ENCODE data around the gene ARPP19.

ARPP19 gene

DNA sequence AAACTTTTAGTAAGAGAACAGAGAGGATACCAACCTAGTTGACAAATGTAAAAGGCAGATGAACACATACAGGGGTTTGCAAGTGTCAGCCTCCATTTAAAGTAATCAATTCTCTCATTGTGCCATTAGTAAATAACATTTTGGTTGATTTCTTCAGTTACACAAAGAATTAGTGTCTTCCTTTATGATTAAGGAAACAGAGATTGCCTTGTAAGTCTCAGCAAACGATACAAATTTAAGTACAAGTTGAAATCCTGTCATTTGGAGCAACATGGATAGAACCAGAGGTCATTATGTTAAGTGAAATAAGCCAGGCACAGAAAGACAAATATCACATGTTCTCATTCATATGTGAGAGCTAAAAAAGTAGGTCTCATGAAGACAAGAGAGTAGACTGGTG is 66.2 kb downstream of the ARPP19 start:
- TF ChIP-seq, protein P1, sequence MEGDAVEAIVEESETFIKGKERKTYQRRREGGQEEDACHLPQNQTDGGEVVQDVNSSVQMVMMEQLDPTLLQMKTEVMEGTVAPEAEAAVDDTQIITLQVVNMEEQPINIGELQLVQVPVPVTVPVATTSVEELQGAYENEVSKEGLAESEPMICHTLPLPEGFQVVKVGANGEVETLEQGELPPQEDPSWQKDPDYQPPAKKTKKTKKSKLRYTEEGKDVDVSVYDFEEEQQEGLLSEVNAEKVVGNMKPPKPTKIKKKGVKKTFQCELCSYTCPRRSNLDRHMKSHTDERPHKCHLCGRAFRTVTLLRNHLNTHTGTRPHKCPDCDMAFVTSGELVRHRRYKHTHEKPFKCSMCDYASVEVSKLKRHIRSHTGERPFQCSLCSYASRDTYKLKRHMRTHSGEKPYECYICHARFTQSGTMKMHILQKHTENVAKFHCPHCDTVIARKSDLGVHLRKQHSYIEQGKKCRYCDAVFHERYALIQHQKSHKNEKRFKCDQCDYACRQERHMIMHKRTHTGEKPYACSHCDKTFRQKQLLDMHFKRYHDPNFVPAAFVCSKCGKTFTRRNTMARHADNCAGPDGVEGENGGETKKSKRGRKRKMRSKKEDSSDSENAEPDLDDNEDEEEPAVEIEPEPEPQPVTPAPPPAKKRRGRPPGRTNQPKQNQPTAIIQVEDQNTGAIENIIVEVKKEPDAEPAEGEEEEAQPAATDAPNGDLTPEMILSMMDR (IDR thresholded peaks at IDR 0.05; ENCODE audit: low read depth, low read length), result no peak
- TF ChIP-seq MYC (IDR thresholded peaks at IDR 0.05; ENCODE audit: low read depth, low read length) (no peak), POLR2A (IDR thresholded peaks at IDR 0.05; ENCODE audit: extremely low read depth, insufficient read length) (no peak)
- TF ChIP-seq, protein P2, sequence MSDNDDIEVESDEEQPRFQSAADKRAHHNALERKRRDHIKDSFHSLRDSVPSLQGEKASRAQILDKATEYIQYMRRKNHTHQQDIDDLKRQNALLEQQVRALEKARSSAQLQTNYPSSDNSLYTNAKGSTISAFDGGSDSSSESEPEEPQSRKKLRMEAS (IDR thresholded peaks at IDR 0.05; ENCODE audit: low read depth, low read length), result no peak

DNA sequence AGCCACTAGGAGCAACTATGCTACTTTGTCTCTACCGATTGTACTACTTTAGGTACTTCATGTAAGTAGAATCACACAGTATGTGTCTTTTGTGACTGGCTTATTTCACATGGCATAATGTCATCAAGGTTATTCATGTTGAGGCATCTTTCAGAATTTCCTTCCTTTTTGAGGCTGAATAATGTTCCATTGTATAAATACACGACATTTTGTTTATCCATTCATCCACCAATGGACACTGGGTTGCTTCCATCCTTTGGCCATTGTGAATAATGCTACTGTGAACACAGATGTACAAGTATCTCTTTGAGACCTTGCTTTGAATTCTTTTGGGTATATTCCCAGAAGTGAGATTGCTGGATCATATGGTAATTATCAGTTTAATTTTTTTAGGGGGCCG is 69.3 kb downstream of the ARPP19 start:
- H3K4me3 ChIP-seq (ENCODE audit: low read depth, low read length), result no peak overlapping the region
- TF ChIP-seq MYC (IDR thresholded peaks at IDR 0.05; ENCODE audit: low read depth, low read length) (no peak), POLR2A (IDR thresholded peaks at IDR 0.05; ENCODE audit: extremely low read depth, insufficient read length) (no peak)
- TF ChIP-seq, protein P2 (IDR thresholded peaks at IDR 0.05; ENCODE audit: low read depth, low read length), result no peak
- TF ChIP-seq, protein P1 (IDR thresholded peaks at IDR 0.05; ENCODE audit: low read depth, low read length), result no peak
- DNase-seq (ENCODE audit: low read depth), result no peak

More for the DNA sequence above, 66.2 kb downstream of the ARPP19 start:
- no peak overlapping the region for H3K4me3 ChIP-seq (ENCODE audit: low read depth, low read length)
- DNase-seq (ENCODE audit: low read depth), result no peak

DNA sequence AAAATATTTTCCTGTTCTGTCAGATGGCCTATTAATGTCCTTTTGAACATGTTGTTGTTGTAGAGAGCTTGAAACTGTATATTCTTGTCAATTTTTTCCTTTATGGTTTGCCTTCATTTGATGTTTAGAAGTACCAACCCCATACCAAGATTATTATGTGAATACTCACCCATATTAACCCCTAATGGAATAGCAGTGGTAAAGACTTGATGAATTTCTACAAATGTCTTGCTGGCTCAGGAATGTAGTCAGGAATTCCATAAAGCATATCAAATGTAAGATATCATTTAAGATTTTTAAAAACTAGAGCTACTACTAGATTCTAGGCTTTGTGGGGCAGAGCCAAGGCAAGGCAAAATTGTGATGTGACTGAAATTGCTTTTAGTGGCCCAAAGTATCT is 70.1 kb downstream of the ARPP19 start:
- DNase-seq (ENCODE audit: low read depth), result no peak
- TF ChIP-seq POLR2A (IDR thresholded peaks at IDR 0.05; ENCODE audit: extremely low read depth, insufficient read length) (no peak), MYC (IDR thresholded peaks at IDR 0.05; ENCODE audit: low read depth, low read length) (no peak)
- TF ChIP-seq, protein P1 (IDR thresholded peaks at IDR 0.05; ENCODE audit: low read depth, low read length), result no peak
- TF ChIP-seq, protein P2 (IDR thresholded peaks at IDR 0.05; ENCODE audit: low read depth, low read length), result no peak
- no peak overlapping the region for H3K4me3 ChIP-seq (ENCODE audit: low read depth, low read length)
